OCI-LY7 (cell line): ENCODE results near the gene LHX8. TPM values are rescaled to one million over a fixed set of nuclear protein-coding genes. Genes with fewer than 3 reads are reported as not detected.

Experiments
- BruUV-seq: library from RNA; stranded (reverse); fragments of 400-500 nt; replicated peaks from 2 replicates; lab custom pipeline; 2021; lab: Mats Ljungman, UMichigan
- CTCF ChIA-PET: fragments of 300-600 bp; sonication (Branson Sonifier 250); formaldehyde crosslinking; loops from one replicate; lab custom pipeline; 2022; ENCODE audit warnings: antibody characterized with exemption; ENCODE audit not compliant: unreplicated experiment; lab: Charles Lee
- POLR2A ChIA-PET: fragments of 300-600 bp; sonication (Branson Sonifier 250); formaldehyde crosslinking; loops from one replicate; lab custom pipeline; 2022; ENCODE audit warnings: antibody characterized with exemption; lab: Charles Lee
- DNase-seq: peaks from one replicate; pipeline ENCODE4 v3.0.0-alpha.2; 2015; ENCODE audit warnings: low spot score
- H2AFZ ChIP-seq: fragments of 200-600 bp; sonication (generic), shearing (Covaris generic); 2 replicates; pipeline ENCODE4 v1.6.1; 2014; ENCODE audit warnings: mild to moderate bottlenecking, antibody characterized with exemption, low read length, moderate library complexity
- H3K27ac ChIP-seq: fragments of 200-600 bp; sonication (generic); 2 replicates; pipeline ENCODE4 v1.5.1; 2014; ENCODE audit warnings: mixed run types, low read depth, mild to moderate bottlenecking, moderate library complexity, low read length, inconsistent platforms; ENCODE audit not compliant: poor library complexity, severe bottlenecking
- H3K36me3 ChIP-seq: fragments of 200-600 bp; sonication (generic); 2 replicates; pipeline ENCODE4 v1.6.1; 2014; ENCODE audit warnings: mild to moderate bottlenecking, antibody characterized with exemption, low read length, moderate library complexity, mixed read lengths; ENCODE audit not compliant: insufficient read depth
- H3K4me1 ChIP-seq: fragments of 200-600 bp; sonication (generic); 2 replicates; pipeline ENCODE4 v1.5.1; 2014; ENCODE audit warnings: mild to moderate bottlenecking, low read length; ENCODE audit not compliant: insufficient read depth, poor library complexity, severe bottlenecking
- H3K4me2 ChIP-seq: fragments of 200-600 bp; sonication (generic); 2 replicates; pipeline ENCODE4 v1.6.1; 2014; ENCODE audit warnings: mild to moderate bottlenecking, low read length
- H3K4me3 ChIP-seq: fragments of 200-600 bp; sonication (generic); 2 replicates; pipeline ENCODE4 v1.5.1; 2014; ENCODE audit warnings: mild to moderate bottlenecking, low read depth, low read length; ENCODE audit not compliant: poor library complexity, severe bottlenecking
- H3K79me2 ChIP-seq: fragments of 200-600 bp; sonication (generic); 2 replicates; pipeline ENCODE4 v1.6.1; 2016; ENCODE audit warnings: low read depth, mild to moderate bottlenecking, low read length, moderate library complexity, mixed read lengths; ENCODE audit not compliant: insufficient read depth
- H3K9me2 ChIP-seq: fragments of 200-600 bp; sonication (generic); 2 replicates; pipeline ENCODE4 v1.6.1; 2016; ENCODE audit warnings: mild to moderate bottlenecking, low read length, mixed read lengths; ENCODE audit not compliant: insufficient read depth
- H3K9me3 ChIP-seq: fragments of 200-600 bp; sonication (generic); 2 replicates; pipeline ENCODE4 v1.6.1; 2014; ENCODE audit warnings: mild to moderate bottlenecking, mixed run types, low read length, mixed read lengths
- H4K20me1 ChIP-seq: fragments of 200-600 bp; sonication (generic); 2 replicates; pipeline ENCODE4 v1.6.1; 2014; ENCODE audit warnings: mild to moderate bottlenecking, antibody characterized with exemption, low read length, moderate library complexity, mixed read lengths; ENCODE audit not compliant: insufficient read depth
- EZH2phosphoT487 ChIP-seq: fragments of 200-600 bp; sonication (generic); IDR thresholded peaks from 2 replicates; pipeline ENCODE4 v1.6.1; 2018; ENCODE audit warnings: low read depth, borderline replicate concordance, mild to moderate bottlenecking, mixed run types, antibody characterized with exemption, low read length, moderate library complexity, mixed read lengths
- intact Hi-C: fragments of 100-400 bp; cut with micrococcal nuclease; formaldehyde crosslinking; loops from one replicate; pipeline ENCODE4 v1.10.0; 2022; ENCODE audit not compliant: unreplicated experiment
- total RNA-seq, 2 experiments: library from RNA; depleted of rRNA in 1 of 2; stranded (reverse); fragments of >200 nt in 1 of 2; shearing (Covaris generic) in 1 of 2; gene quantifications; 2 replicates each; pipeline ENCODE4 v1.2.3, GENCODE V29; 2014 to 2022
- TF ChIP-seq, protein P1 (sequence below): fragments of 200-600 bp; sonication (generic); conservative IDR thresholded peaks from 2 replicates; pipeline ENCODE4 v1.5.1; 2014; ENCODE audit warnings: mild to moderate bottlenecking, antibody characterized with exemption, low read length, moderate library complexity, mixed read lengths

The LHX8 gene
- total RNA-seq, 2 experiments from 2014 or later, result not detected

DNA sequence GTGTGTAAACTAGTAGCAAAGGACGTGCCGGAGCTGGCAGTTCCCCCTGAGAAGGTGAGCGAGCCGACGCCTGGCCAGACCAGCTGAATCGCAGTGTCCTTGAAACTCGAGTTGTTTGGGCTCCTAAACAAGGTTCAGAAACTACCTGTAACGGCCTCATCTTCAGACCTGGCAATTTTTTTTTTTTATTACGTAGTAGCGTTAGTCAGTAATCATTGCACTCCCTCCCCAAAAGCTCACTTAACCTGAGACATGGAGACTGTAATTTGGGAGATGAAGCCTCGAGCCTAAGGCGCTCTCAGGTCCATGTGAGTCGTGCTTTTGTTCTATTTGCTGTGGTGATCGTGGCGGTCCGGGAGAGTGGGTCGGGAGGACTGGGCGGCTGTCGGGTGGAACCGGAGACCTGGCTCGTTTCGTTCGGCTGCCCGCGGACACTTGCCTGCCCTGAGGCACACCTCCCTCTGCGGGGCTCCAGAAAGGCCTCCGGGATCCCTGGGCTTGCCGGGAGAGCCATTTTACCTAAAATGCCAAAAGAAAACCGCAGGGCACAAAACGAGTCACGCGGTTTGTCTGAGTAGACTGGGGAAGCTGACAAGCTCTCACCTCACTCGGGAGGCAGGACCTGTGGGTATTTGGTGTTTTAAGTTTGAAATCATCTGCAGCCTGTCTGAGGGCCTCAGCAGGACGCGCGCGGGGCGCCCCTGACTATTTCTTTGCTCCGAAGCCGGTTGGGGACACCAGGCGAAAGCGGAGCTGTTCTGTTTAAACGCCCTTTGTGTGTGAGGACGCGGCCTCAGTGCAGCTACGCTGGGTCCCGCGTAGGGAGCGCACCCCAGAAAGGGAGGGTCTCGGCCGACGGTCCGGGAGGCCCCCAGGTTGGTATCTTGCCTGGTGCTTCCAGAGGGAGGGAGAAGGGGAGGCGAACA, 722 bp downstream of the LHX8 start:
- no peak for TF ChIP-seq EZH2phosphoT487
- TF ChIP-seq, protein P1, sequence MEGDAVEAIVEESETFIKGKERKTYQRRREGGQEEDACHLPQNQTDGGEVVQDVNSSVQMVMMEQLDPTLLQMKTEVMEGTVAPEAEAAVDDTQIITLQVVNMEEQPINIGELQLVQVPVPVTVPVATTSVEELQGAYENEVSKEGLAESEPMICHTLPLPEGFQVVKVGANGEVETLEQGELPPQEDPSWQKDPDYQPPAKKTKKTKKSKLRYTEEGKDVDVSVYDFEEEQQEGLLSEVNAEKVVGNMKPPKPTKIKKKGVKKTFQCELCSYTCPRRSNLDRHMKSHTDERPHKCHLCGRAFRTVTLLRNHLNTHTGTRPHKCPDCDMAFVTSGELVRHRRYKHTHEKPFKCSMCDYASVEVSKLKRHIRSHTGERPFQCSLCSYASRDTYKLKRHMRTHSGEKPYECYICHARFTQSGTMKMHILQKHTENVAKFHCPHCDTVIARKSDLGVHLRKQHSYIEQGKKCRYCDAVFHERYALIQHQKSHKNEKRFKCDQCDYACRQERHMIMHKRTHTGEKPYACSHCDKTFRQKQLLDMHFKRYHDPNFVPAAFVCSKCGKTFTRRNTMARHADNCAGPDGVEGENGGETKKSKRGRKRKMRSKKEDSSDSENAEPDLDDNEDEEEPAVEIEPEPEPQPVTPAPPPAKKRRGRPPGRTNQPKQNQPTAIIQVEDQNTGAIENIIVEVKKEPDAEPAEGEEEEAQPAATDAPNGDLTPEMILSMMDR, result no peak
- Histone ChIP-seq H3K4me1 (no peaks in the 10 kb centered on the region), H3K27ac (no peak overlapping the region), H3K9me3 (no peaks in the 10 kb centered on the region), H4K20me1 (no peaks in the 10 kb centered on the region), H3K79me2 (no peaks in the 10 kb centered on the region), H2AFZ (no peak overlapping the region), H3K36me3 (no peaks in the 10 kb centered on the region), H3K4me2 (no peak overlapping the region), H3K9me2 (no peaks in the 10 kb centered on the region), H3K4me3 (no peak overlapping the region)
- CTCF ChIA-PET, result interaction anchor here (0.6 kb wide), 1 partner anchor 296 kb away, joined by 8 read pairs; no protein-coding TSS in a partner anchor
- POLR2A ChIA-PET, result interaction anchor here (0.5 to 0.7 kb wide), 4 partner anchors 127 to 901 kb away, joined by 3 read pairs; no protein-coding TSS in a partner anchor
- intact Hi-C loops, result no loop called here
- no peak for DNase-seq
- BruUV-seq, result no TSS peak

DNA sequence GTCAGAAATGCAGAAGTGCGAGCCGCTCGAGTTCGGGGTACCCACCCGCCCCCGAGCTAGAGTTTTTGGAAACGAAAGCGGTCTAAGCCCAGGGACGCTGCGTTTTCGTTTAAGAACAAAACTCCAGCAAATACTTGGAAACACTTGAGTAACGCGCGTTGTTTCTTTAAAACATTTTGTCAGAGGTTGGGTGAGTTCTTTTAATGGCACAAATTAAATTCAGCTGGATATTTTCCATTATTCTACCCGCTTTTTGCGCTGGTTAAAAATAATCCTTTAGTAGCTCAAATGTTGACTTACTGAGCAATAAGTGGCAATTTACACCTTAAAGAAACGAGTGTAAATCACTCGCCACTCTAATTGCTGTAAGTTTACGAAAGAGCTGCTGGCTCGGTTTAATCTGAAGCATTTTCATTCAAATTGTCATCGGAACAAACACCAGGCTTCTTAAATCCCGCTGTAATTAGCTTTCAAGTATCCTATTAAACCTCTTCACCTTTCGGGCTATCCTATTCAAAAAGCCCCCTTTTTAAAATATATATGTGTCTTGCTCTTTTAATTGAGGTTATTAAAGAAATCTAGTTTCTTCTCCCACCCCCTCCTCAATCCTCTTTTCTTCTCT, 1.5 kb downstream of the LHX8 start:
- ChIA-PET POLR2A (interaction anchor here (0.6 to 0.8 kb wide), 3 partner anchors 15 to 620 kb away, joined by 3 read pairs; no protein-coding TSS in a partner anchor), CTCF (no interaction called here)
- Histone ChIP-seq H3K9me3 (no peaks in the 10 kb centered on the region), H3K27ac (no peak overlapping the region), H3K4me1 (no peaks in the 10 kb centered on the region), H3K4me2 (no peak overlapping the region), H3K9me2 (no peaks in the 10 kb centered on the region), H2AFZ (no peak overlapping the region), H3K36me3 (no peaks in the 10 kb centered on the region), H3K79me2 (no peaks in the 10 kb centered on the region), H3K4me3 (no peak overlapping the region), H4K20me1 (no peaks in the 10 kb centered on the region)
- BruUV-seq, result no TSS peak
- no peak for DNase-seq
- intact Hi-C loops, result no loop called here
- TF ChIP-seq, protein P1, result no peak
- no peak for TF ChIP-seq EZH2phosphoT487
